GM18909 (cell line): ENCODE measurements around the gene KRTAP5-11.
"Not testable (repeated sequence)": the region's sequence is repeated elsewhere in the genome, so short reads cannot be mapped to it uniquely, and the experiment has no call there.

Experiments
- ATAC-seq: cut with Tn5 transposase; IDR thresholded peaks from one replicate; pipeline ENCODE4 v1.9.1; 2021; ENCODE audit warnings: mild to moderate bottlenecking; ENCODE audit not compliant: unreplicated experiment, poor library complexity

The KRTAP5-11 gene

DNA sequence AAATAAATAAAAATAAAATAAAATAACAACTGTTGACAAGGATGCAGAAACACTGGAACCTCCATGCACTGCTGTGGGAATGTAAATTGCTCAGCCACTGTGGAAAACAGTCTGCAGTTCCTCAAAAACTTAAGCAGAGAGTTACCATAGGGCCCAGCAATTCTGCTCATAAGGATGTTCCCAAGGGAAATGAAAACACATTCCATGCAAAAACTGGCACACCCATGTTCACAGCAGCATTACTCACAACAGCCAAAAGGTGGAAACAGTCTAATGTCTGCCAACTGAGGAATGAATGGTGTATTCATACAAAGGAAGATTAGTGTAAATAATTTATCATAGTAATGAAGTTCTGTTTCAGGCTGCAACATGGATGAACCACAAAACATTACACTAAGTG lies 20.6 kb downstream of the KRTAP5-11 start:
- no peak for ATAC-seq

DNA sequence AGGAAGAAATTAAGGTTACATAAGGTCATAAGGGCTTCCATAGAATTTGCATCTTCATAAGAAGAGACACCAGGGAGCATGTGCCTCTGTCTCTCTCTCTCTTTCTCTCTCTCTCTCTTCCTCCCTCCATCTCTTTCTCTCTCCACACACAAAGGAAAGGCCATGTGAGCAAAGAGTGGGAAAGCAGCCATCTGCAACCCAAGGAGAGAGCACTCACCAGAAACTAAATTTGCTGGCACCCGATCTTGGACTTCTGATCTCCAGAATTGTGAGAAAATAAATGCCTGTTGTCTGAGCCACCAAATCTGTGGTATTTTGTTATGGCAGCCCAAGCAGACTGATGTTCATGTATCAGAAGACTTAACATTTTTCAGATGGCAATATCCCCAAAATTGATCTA lies 23.7 kb downstream of the KRTAP5-11 start:
- no peak for ATAC-seq

DNA sequence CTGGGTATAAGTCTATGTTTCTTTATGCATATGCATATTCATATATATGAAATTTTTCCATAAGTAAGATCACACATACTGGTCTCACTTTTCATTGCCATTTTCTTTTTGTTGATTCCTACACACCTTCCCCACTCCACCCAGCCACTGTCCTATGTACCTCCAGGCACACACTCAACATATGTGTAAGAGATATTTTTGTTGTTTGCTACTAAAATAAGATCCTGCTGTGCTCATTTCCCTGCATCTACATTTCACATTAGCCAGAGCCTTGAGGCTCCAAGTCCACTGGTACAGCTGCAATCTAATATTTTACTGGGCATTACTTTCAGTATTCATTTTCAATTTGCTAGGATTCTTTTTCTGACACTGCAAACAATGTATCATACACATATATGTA lies 25.4 kb downstream of the KRTAP5-11 start:
- no peak for ATAC-seq

DNA sequence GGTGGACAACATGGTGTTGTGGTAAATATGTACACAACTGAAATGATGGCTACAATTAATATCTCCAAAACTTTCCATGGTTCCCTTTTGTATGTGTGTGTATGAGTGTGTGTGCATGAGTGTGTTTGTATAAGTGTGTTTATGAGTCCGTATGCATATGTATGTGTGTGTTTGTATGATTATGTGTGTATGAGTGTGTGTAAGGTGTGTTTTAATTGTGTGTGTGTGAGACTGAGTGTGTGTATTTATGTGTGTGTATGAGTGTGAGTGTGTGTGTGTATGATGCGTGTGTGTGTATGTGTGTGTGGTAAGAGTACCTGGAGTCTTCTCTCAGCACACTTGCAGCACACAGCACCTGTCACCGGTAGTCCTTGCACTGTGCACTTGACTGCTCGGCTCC lies 26.7 kb downstream of the KRTAP5-11 start:
- no peak for ATAC-seq

DNA sequence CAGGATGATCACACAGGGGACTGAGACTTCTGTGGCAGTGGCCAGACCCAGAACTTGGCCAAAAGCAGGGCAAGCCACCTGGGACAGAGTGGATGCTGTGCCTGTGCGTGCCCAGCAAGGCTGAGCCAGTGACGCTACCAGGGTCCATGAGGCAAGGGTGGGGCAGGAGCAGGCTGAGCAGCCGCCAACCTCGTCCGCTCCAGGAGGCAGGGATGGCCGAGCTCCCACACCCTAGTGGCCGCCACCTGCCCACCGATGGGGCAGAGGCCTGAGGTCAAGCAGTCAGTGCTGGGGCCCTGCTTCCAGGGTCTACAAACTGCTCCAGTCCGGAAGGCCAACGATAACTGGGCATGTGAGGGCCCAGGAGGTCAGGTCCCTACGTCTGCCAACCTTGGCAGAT lies 27.2 kb downstream of the KRTAP5-11 start:
- no peak for ATAC-seq

DNA sequence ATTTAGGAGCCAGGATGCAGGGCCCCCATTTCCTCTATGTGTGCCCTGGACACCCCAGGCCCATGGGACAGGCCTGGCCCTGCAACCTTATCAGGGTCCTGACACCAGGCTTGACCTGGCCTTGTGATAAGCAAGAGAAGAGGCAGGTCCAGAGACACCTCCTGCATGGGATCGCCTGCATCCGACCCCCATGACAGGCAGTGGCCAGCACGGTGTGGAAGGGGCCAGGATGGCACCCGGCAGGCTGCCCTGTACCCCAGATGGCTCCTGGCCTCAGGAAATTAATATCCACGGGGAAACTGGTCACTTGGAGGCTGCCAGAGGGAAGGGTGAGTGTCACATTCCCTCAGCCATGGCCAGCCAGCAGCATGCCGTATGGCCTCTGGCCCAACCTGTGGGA lies 27.7 kb downstream of the KRTAP5-11 start:
- ATAC-seq: no peak

DNA sequence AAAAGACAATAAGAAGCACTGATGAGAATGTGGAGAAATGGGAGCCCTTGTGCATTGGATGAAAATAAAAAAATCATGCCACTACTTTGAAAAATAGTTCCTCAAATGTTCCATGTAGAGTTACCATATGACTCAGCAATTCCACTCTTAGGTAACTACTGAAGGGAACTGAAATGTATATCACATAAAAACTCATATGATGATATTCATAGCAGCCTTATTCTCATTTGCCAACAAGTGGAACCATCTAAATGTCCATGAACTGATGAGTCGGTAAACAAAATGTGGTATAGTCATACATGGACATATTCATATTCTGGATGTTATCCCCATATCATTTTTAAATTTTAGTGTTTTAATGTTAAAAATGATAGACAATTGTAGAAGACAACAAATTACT lies 31.0 kb downstream of the KRTAP5-11 start:
- no peak for ATAC-seq

DNA sequence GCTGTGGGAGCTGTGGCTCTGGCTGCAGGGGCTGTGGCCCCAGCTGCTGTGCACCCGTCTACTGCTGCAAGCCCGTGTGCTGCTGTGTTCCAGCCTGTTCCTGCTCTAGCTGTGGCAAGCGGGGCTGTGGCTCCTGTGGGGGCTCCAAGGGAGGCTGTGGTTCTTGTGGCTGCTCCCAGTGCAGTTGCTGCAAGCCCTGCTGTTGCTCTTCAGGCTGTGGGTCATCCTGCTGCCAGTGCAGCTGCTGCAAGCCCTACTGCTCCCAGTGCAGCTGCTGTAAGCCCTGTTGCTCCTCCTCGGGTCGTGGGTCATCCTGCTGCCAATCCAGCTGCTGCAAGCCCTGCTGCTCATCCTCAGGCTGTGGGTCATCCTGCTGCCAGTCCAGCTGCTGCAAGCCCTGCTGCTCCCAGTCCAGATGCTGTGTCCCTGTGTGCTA lies 33.9 kb downstream of the KRTAP5-11 start:
- no peak for ATAC-seq

DNA sequence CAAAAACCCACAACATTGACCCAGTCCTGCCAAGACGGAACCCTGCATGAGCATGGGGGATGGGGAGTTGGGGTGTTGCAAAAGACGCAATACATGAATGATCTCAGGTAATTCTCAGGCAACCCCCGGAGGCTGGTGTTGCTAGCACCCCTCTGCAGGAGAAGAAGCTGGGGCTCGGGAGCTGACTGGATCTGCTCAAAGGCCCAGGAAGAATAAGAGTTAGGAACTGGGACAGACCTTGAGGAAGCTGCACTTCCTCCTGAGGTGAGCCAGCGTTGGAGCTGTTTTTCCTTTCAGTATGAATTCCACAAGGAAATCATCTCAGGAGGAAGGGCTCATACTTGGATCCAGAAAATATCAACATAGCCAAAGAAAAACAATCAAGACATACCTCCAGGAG lies 34.6 kb downstream of the KRTAP5-11 start, which contains the start of gene KRTAP5-9:
KRTAP5-9 (plus strand) TSS at position 301 of the 400 bp plus-strand sequence. CDS start 238 bp downstream, outside the sequence.
- ATAC-seq: no peak

DNA sequence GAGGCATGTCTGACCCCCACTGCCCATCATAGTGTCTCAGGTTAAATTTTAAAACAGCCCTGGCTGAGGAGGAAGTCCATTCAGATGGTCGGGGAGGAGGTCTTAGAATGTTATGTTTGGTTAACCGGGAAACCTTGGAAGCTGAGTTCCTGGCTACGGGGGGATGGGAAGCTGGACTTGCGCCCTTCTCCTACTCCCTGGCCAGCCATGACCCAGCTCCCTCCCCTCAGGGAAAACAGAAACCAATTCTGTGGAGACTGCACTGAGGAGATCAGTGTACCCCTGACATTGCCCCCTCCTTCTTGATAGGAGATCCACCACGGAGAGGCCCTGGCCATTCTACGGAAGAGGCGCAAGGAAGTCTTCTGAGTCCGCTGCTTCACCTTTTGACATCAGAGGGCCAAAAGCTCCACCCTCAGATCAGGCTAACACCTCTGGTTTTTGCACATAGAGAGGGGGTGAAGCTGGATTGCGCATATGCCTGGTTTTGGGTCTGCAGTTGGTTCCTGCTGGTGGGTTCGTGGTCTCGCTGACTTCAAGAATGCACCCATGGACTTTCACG lies 37.2 kb downstream of the KRTAP5-11 start:
- no peak for ATAC-seq

DNA sequence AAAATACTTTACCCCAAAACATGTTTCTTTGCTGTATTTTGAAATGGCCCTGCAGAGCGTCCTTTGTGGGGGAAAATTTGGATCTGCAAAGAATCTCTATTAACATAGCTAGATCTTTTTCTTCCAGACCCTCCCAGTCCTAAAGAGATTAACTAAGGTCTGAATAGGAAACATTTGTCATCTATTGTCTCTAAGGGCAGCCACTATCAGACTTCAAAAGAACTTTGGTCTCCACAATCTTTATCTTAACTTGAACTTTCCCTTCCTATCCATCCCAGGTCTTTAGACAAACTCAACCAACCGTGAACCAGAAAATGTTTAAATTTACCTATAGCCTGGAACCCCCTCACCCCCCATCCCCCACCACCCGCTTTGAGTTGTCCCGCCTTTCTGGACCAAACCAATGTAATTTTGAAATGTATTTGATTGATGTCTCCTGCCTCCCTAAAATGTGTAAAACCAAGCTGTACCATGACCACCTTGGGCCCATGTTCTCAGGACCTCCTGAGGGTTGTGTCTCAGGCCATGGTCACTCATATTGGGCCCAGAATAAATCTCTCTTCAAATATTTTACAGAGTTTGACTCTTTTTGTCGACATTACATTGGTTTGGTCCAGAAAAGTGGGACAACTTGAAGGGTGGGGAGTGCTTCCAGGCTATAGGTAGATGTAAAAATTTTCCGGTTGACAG lies 38.0 kb downstream of the KRTAP5-11 start:
- ATAC-seq: no peak

DNA sequence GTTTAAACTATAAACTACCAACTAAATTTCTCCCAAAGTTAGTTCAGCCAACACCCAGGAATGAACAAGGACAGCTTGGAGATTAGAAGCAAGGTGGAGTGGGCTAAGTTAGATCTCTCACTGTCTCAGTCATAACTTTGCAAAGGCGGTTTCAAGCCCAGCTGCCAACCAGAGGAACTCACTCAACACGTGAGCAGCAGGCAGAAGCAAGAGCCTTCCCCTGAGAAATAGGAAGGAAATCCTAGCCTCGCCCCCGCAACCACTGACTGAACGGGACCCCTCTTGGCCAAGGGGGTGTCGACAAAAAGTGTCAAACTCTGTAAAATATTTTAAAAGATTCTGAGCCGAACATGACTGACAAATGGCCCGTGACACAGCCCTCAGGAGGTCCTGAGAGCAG lies 38.8 kb downstream of the KRTAP5-11 start:
- ATAC-seq: no peak

DNA sequence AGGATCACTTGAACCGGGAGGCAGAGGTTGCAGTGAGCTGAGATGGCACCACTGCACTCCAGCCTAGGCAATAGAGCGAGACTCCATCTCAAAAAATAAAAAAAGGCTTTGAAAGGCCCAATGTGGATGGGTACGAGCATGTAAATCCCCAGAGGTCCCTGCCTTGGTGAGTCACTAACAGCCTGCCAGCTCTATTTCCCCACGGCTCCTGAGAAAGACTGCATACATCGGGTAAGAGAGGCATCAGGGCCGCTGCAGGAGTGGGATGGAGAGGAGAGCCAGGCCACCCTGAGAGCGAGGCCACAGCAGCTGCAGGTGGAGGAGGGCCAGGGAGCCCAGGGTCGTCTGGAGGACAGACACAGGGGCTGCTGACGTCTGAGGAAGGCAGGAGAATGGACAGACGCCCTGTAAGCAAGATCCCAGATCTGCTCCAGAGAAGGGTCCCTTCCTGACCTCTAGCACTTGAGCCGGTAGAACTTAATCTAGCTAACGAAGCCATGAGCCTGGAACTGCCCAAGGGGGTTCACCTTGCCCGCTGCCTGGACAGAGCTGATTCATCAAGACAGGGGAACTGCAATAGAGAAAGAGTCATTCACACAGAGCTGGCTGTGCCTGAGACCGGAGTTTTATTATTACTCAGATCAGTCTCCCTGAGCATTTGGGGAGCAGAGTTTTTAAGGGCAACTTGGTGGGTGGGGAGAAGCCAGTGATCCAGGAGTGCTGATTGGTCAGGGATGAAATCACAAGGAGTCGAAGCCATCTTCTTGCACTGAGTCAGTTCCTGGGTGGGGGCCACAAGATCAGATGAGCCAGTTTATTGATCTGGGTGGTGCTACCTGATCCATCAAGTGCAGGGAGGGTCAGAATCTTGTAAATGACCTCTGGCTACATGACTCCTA lies 39.5 kb downstream of the KRTAP5-11 start:
- no peak for ATAC-seq

DNA sequence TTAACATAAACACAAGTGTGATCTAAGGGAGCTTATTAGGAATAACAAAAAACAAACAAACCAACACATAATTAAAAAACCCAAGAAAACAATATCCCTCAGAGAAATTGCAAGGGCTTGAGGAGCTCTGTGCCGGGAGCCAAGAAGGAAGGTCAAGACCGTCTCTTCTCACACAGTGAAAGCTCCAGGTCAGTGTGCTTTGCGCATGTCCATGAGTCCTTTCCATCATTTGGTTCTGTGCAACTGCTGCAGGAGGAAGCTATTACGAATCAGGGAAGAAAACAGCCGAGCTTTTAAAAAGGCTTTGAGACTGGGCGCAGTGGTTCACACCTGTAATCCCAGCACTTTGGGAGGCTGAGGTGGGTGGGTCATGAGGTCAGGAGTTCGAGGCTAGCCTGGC lies 40.3 kb downstream of the KRTAP5-11 start:
- ATAC-seq: no peak

DNA sequence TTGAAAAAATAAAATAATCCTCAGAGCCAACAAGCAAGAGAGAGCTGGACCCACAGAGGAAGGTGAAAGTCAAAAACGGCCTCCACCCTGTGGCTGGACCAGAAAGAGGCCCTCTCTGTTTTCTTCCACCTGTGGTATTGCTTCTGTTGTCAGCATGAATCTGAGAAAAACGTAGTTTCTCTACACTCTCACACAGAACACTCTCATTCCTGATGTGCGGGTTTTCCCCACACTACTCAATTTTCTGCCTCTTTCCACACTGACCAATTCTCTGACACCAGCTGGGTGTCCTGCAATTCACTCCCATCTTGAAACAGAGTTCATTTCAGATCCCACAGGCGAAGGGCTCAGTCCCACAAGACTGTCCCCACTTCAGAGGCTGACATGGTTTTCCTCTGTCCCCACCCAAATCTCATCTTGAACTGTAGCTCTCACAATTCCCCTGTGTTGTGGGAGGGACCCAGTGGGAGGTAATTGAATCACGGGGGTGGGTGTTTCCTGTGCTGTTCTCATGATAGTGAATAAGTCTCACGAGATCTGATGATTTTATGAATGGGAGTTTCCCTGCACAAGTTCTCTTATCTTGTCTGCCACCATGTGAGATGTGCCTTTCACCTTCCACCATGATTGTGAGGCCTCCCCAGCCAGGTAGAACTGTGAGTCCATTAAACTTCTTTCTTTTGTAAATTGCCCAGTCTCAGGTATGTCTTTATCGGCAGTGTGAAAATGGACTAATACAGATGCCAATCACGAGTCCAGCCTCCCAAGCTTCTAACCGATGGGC lies 42.0 kb downstream of the KRTAP5-11 start:
- not testable (repeated sequence) for ATAC-seq

DNA sequence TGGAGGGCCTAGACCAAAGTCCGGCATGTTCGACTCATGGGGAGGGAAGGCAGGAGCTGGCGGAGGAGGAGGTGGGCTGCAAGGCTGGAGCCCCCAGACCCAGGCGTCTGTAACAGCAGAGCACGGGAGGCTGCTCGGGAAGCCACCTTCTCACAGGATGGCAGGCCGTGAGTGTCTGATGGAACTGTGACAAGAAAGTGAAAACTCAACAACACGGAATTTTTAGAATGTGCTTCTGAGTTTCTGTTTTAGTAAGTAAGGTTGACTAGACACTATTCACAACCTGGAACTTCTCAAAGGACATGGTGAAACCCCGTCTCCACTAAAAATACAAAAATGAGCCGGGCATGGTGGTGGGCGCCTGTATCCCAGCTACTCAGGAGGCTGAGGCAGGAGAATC lies 42.7 kb downstream of the KRTAP5-11 start:
- not testable (repeated sequence) for ATAC-seq

DNA sequence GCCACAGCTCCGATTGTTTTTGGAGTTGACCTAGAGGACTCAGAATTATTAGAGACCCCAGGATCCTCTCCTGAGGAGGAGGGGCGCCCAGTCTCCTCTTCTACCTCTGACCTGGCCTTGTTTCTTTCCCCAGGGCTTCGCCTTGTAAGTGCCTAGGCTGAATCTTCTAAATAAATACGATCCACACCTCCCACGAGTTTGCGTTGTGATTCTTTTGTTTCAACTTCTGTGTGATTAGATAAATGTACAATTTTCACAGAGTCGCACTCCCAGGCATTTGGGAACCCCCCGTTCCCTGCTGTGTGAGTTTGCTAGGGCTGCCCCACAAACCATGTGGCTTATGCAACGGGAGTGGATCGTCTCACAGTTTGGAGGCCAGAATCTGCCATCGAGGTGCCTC lies 43.7 kb downstream of the KRTAP5-11 start:
- no peak for ATAC-seq

DNA sequence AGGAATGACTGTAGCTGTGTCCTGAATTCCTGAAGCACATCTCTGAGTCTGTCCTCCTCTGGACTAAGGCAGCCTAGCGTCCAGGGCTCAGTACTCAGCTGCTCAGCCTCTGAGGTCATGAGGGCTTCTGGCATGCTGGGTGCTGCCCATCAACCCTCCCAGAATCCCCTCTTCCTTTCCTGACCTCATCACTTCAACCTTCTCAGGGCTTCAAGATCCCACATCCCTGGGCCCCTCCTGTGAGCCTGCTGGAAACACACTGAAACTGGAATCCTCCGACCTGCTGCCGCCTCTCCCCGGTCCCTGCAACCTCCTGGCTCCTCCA lies 44.0 kb downstream of the KRTAP5-11 start:
- ATAC-seq: no peak

DNA sequence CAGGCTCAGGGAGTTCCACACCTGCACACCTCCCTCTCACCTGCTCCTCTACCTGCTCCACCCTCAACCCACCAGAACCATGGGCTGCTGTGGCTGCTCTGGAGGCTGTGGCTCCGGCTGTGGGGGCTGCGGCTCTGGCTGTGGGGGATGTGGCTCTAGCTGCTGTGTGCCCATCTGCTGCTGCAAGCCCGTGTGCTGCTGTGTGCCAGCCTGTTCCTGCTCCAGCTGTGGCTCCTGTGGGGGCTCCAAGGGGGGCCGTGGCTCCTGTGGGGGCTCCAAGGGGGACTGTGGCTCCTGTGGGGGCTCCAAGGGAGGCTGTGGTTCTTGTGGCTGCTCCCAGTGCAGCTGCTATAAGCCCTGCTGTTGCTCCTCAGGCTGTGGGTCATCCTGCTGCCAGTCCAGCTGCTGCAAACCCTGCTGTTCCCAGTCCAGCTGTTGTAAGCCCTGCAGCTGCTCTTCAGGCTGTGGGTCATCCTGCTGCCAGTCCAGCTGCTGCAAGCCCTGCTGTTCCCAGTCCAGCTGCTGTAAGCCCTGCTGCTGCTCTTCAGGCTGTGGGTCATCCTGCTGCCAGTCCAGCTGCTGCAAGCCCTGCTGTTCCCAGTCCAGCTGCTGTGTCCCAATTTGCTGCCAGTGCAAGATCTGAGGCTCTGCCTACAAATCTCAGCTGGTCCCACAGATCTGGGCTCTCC lies 44.6 kb downstream of the KRTAP5-11 start, which contains the start of gene KRTAP5-8:
KRTAP5-8 (plus strand) TSS at position 49 of the 689 bp plus-strand sequence; CDS start at position 80, 31 bp downstream.
- ATAC-seq: not testable (repeated sequence)

DNA sequence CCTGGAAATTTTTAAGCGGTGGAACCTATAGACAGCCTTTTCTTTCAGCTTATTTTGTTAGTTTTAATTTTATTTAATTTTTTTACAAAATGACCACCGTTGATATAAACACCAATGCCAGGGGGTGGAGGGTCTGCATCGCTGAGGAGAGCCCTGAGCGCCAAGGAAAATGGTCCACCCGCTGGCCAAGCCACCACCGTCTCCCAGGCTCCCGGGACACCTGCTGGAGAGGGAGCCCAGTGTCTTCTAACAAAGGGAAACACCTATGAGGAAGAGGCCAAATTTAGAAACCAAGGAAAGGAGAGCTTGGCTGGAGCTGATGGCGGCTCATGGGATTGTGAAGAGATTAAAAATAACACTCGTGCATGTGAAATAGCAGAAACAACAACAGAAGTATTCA lies 45.1 kb downstream of the KRTAP5-11 start:
- ATAC-seq: no peak
